HG02870 (cell line): Measurements from ENCODE around the gene KCNT2.
A peak's percentile ranks its signal among the peaks of the same experiment; 100 is the strongest.
"Not testable (repeated sequence)": the region's sequence is repeated elsewhere in the genome, so short reads cannot be mapped to it uniquely, and the experiment has no call there.

ENCODE experiments used
- ATAC-seq: cut with Tn5 transposase; IDR thresholded peaks from one replicate; pipeline ENCODE4 v1.9.1; 2021; ENCODE audit warnings: mild to moderate bottlenecking, moderate library complexity; ENCODE audit not compliant: unreplicated experiment

KCNT2 gene

GRCh38 chr1:196608390-196609369 lies at the start of gene KCNT2:
Gene KCNT2, minus strand, starts transcription at chr1:196608440. Its CDS starts 131 bp downstream, at chr1:196608309.
- peak; percentile 38 for ATAC-seq

- ATAC-seq = no peak
These were observed 47.3 kb upstream of the KCNT2 start for GRCh38 chr1:196655494-196655893.

- ATAC-seq = no peak
These were observed 46.8 kb upstream of the KCNT2 start for GRCh38 chr1:196655071-196655470.

GRCh38 chr1:196654271-196654670 lies 46.0 kb upstream of the KCNT2 start:
- ATAC-seq = no peak

- no peak for ATAC-seq
These were observed 43.5 kb upstream of the KCNT2 start, which contains the start of gene CFH for GRCh38 chr1:196651637-196652215. Gene CFH, plus strand, starts transcription at chr1:196652043. Its CDS starts 75 bp downstream, at chr1:196652118.

- no peak for ATAC-seq
These were observed 42.8 kb upstream of the KCNT2 start for GRCh38 chr1:196651079-196651478.

- ATAC-seq = no peak
These were observed 42.2 kb upstream of the KCNT2 start for GRCh38 chr1:196650403-196650802.

- no peak for ATAC-seq
These were observed 41.8 kb upstream of the KCNT2 start for GRCh38 chr1:196649990-196650389.

GRCh38 chr1:196640976-196641375 lies 32.7 kb upstream of the KCNT2 start:
- no peak for ATAC-seq

GRCh38 chr1:196639291-196639690 lies 31.1 kb upstream of the KCNT2 start:
- ATAC-seq = not testable (repeated sequence)

- ATAC-seq = no peak
These were observed 30.2 kb upstream of the KCNT2 start for GRCh38 chr1:196638466-196638865.

- no peak for ATAC-seq
These were observed 29.4 kb upstream of the KCNT2 start for GRCh38 chr1:196637606-196638005.

GRCh38 chr1:196628838-196629237 lies 20.6 kb upstream of the KCNT2 start:
- no peak for ATAC-seq

GRCh38 chr1:196623079-196623478 lies 14.8 kb upstream of the KCNT2 start:
- ATAC-seq = no peak

GRCh38 chr1:196619721-196620120 lies 11.5 kb upstream of the KCNT2 start:
- ATAC-seq = no peak

- ATAC-seq = no peak
These were observed 3.6 kb upstream of the KCNT2 start for GRCh38 chr1:196611873-196612272.

- ATAC-seq = peak; percentile 14
These were observed 1.1 kb upstream of the KCNT2 start for GRCh38 chr1:196609370-196609737.

GRCh38 chr1:196607981-196608380 lies 259 bp downstream of the KCNT2 start:
- ATAC-seq = no peak

GRCh38 chr1:196603651-196604050 lies 4.6 kb downstream of the KCNT2 start:
- ATAC-seq = no peak

GRCh38 chr1:196598942-196599748 lies 9.1 kb downstream of the KCNT2 start:
- ATAC-seq = no peak

GRCh38 chr1:196594700-196595099 lies 13.5 kb downstream of the KCNT2 start:
- ATAC-seq = no peak
